GM13977 (cell line): ENCODE measurements around the gene GNPAT.

ENCODE experiments used
- DNase-seq: peaks from one replicate; pipeline ENCODE4 v3.0.0; 2012; ENCODE audit warnings: low spot score
- in situ Hi-C: fragments of 300-500 bp; cut with MboI; formaldehyde crosslinking; loops from one replicate; pipeline ENCODE4 v1.12.0; 2022; ENCODE audit warnings: low sequenced_read_pairs, low pct_unique_long_range_greater_than_20kb, mixed read lengths, inconsistent platforms; ENCODE audit not compliant: unreplicated experiment
- TF ChIP-seq, protein P1 (sequence below): IDR thresholded peaks from 2 replicates; pipeline ENCODE4 v1.5.1; 2012; ENCODE audit warnings: mild to moderate bottlenecking, control low read depth; ENCODE audit not compliant: insufficient read depth; ENCODE audit errors: extremely low read depth, missing control alignments

GNPAT gene

DNA sequence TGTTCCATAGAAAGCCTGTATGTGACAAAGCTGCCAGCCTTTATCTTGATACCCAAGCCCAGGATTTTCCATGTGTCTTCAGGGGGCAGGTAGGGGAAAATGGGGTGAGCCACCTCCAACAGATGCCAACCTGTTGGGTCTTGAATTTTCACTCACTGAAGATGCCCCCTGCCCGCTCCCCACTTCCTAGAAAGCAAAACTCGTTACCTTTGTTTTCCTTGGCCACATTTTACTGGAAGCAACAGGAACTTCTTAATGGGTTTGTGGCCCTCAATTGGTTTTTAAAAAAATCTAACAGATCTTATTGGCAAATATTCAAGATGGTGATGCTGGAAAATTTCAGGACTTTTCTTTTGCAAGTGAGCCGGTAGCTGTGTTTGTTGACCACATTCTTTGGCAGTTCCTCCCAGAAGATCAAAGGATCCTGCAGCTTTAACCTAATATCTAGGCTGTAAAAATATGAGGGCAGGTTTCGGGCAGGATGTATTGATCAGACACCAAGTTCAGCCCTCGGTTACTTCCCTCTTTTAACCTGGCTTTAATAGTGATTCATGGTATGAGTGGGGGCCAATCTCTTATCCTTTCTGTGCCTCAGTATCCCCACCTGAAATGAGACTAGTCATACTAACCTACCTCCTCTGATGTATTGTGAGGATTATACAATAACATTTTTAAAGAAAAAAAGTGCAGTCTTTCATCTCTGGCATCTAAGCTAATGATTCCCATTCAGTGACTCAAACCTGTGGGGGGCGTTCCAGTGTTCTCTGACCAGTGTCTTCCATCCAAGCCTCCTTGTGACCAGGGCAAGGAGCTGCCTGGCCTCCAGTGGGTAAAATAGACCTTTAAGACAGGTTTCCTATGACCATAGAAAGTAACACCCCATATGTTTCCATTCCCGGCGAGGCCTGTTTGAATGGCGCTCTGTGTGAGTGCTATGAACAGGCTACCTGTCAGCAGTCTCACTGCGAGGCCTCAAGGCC lies 21.3 kb upstream of the GNPAT start:
- DNase-seq = no peak
- in situ Hi-C loops = loop anchor here (25.0 kb wide), 1 partner anchor 307 kb away; no protein-coding TSS in a partner anchor
- TF ChIP-seq, protein P1, sequence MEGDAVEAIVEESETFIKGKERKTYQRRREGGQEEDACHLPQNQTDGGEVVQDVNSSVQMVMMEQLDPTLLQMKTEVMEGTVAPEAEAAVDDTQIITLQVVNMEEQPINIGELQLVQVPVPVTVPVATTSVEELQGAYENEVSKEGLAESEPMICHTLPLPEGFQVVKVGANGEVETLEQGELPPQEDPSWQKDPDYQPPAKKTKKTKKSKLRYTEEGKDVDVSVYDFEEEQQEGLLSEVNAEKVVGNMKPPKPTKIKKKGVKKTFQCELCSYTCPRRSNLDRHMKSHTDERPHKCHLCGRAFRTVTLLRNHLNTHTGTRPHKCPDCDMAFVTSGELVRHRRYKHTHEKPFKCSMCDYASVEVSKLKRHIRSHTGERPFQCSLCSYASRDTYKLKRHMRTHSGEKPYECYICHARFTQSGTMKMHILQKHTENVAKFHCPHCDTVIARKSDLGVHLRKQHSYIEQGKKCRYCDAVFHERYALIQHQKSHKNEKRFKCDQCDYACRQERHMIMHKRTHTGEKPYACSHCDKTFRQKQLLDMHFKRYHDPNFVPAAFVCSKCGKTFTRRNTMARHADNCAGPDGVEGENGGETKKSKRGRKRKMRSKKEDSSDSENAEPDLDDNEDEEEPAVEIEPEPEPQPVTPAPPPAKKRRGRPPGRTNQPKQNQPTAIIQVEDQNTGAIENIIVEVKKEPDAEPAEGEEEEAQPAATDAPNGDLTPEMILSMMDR = no peak

DNA sequence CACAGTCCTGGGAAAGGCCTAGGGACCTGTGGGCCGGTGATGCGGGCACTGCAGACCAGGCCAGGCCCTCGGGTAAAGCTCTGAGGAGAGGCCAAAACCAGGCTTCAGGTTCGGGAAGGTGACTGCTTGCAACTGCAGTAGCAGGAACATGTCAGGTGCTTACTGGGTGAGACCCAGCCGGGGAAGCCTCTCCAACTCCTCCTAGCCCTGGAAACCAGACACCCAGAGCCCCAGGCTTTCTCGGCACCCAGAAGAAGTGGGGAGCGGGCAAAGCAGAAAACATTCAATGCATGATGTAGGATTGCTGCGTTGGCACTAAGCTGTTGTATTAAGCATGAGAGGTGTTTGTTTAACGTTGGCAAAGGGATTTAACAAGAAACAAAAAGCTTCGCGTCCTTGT lies 20.2 kb upstream of the GNPAT start:
- TF ChIP-seq, protein P1 = no peak
- no peak for DNase-seq
- in situ Hi-C loops = loop anchor here (25.0 kb wide), 1 partner anchor 308 kb away; no protein-coding TSS in a partner anchor

DNA sequence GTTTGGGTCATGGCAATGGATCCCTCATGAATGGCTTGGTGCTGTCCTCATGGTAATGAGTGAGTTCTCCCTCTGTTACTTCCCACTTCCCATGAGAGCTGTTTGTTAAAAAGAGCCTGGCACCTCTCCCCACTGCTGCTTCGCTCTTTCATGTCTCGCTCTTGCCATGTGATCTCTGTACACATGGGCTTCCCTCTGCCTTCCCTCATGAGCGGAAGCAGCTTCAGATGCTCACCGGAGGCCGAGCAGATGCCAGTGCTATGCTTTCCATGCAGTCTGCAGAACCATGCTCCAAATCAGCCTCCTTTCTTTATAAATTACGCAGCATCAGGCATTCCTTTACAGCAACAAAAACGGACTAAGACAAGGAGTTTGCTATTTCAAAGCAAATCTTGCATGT lies 14.9 kb upstream of the GNPAT start:
- in situ Hi-C loops = no loop called here
- TF ChIP-seq, protein P1 = no peak
- no peak for DNase-seq

DNA sequence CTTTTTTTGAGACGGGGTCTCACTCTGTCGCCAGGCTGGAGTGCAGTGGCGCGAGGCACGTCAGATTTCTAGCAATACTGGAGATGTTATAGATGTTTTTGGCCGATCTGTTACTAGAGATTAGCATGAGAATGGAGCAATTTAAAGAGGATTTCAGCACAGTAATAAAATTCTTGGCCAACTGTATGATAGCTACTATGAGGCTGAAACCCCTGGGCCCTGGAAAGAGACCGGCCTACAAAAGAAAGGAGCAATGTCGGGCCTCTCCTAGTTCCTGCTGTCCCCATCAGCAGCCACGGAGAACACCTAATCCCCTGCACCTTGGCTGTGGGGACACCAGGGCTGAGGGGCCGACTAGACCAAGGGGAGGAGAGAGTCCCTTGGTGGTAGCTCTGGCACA lies 9.5 kb upstream of the GNPAT start:
- in situ Hi-C loops = no loop called here
- TF ChIP-seq, protein P1 = no peak
- DNase-seq = no peak

DNA sequence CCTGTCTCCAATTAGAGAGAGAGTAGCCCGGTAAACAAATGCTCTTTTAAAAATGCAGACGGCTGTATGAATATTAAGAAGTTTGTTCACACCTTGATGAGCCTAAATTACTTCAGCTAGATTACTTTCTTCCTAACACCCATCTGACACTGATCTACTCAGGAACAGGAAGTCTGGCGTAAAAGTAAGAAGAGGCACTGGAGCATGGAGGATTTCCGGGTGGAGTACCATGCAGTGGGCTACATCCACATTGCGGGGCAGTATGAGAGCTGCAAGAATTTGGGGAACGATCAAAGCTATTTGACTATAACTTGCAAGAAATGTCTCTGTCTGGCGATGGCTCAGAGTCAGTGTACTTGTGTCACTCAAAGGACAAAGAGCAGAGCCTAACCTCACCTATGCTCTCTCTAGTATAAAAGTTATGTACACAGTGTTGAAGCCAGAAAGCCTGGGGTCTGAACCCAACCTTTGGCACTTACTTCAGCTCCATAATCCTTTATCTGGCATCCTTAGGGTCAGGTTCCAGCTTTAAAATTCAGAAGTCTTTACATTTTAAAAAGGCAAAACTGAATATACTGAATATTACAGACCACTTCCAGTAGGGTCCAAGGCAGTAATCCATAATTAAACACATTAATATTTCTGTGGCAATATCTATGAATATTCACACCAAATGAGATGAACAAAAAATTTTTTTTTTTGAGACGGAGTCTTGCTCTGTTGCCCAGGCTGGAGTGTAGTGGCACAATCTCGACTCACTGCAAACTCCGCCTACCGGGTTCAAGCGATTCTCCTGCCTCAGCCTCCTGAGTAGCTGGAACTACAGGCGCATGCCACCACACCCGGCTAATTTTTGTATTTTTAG lies 7.9 kb upstream of the GNPAT start:
- in situ Hi-C loops = no loop called here
- TF ChIP-seq, protein P1 = no peak
- DNase-seq = no peak

DNA sequence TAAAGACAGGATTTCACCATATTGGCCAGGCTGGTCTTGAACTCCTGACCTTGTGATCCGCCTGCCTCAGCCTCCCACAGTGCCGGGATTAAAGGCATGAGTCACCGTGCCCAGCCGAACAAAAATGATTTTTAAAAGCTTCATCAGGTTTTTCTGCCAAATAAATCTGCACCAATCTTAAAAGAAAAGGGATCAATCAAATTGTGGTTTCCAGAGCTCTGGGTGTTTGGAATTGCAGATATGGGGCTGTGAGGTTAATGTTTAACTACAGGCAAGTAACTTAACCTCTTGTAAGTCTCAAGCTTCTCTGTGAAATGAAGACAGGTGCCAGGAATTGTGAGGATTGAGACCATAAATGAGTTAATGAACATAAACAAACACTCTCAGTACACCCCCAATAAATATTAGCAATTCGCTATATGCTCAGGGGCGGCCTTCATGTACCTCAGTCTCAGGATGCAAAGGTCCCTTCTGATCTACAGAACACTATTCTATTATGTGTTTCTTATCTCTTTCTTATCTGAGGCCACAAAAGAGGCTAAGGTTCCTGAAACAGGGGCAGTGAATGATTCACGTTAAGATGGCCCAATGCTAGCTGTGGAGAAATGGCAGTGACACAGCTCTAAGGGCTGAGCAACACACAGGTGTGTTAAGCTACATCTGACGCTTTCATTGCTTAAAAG lies 7.1 kb upstream of the GNPAT start:
- in situ Hi-C loops = no loop called here
- TF ChIP-seq, protein P1 = no peak
- DNase-seq = no peak
